Stomach (tissue), 9 donors: ENCODE data around the gene DNASE1L2. TPM values are rescaled to one million over a fixed set of nuclear protein-coding genes. Genes with fewer than 3 reads are reported as not detected.

Experiments used
- DNase-seq, 2 donors: peaks; one replicate each; pipeline versions ENCODE4 v3.0.0 to v3.0.0-alpha.2; 2013 to 2019
- H3K27ac ChIP-seq, 5 donors: fragments of 200-600 bp in 4 of 5; sonication (generic) in 4 of 5; one replicate each; pipeline ENCODE4 v1.5.1; 2013 to 2019; ENCODE audit warnings: mild to moderate bottlenecking in 1 of 5, moderate library complexity in 1 of 5
- H3K27me3 ChIP-seq, 3 donors: fragments of 200-600 bp; sonication (generic); one replicate each; pipeline ENCODE4 v1.5.1; 2017 to 2019; ENCODE audit warnings: mixed run types in 1 of 3
- H3K36me3 ChIP-seq, 4 donors: fragments of 200-600 bp; sonication (generic); 1 replicate in 3 of 4; 2 replicates in 1 of 4; pipeline ENCODE4 v1.5.1; 2016 to 2019
- H3K4me1 ChIP-seq, 4 donors: fragments of 200-600 bp; sonication (generic); one replicate each; pipeline ENCODE4 v1.5.1; 2016 to 2019
- H3K4me3 ChIP-seq, 4 donors: fragments of 200-600 bp; sonication (generic) in 3 of 4; one replicate each; pipeline ENCODE4 v1.5.1; 2016 to 2019; ENCODE audit warnings: mild to moderate bottlenecking in 1 of 4
- H3K9me3 ChIP-seq, 4 donors: fragments of 200-600 bp; sonication (generic); one replicate each; pipeline ENCODE4 v1.5.1; 2016 to 2019
- EP300 ChIP-seq: sonication (generic); formaldehyde crosslinking; IDR thresholded peaks from one replicate; pipeline ENCODE4 v1.6.1; 2017; ENCODE audit warnings: antibody characterized with exemption
- POLR2A ChIP-seq, 4 donors: fragments of 450-650 bp; IDR thresholded peaks; one replicate each; pipeline ENCODE4 v1.6.1; 2016; ENCODE audit warnings: antibody characterized with exemption in 4 of 4, control low read depth in 2 of 4, mild to moderate bottlenecking in 1 of 4, moderate library complexity in 1 of 4
- POLR2AphosphoS5 ChIP-seq, 3 donors: sonication (generic); formaldehyde crosslinking; IDR thresholded peaks; one replicate each; pipeline ENCODE4 v1.6.1; 2016; ENCODE audit warnings: antibody characterized with exemption in 3 of 3
- WGBS, 5 donors: extraction: QIAGEN DNeasy Blood & Tissue Kit in 3 of 5; methylation state at CpG; one replicate each; pipeline versions ENCODE4 v1.1.5 to v1.1.7; 2013 to 2018; 5-methylcytosine and 5-hydroxymethylcytosine counted together
- intact Hi-C: fragments of 100-400 bp; cut with DNase I; formaldehyde crosslinking; loops from one replicate; pipeline ENCODE4 v1.15.1; 2023; ENCODE audit warnings: low total_unique reads
- polyA plus RNA-seq, 3 donors: library from polyadenylated mRNA; stranded (reverse); fragments of 200-250 nt; gene quantifications; one replicate each; pipeline ENCODE4 v1.2.3, GENCODE V29; 2013
- total RNA-seq, 5 donors: library from RNA; depleted of rRNA; stranded (reverse); fragments of >200 nt; gene quantifications; one replicate each; pipeline versions ENCODE4 v1.1.0 to v1.2.3, GENCODE V29; 2014 to 2016
- TF ChIP-seq, protein P1 (sequence below), 7 experiments: fragments of 450-650 bp in 4 of 7; fragments of 200-600 bp in 3 of 7; sonication (generic) in 3 of 7; IDR thresholded peaks; one replicate each; pipeline ENCODE4 v1.5.1; 2016 to 2019; ENCODE audit warnings: antibody characterized with exemption in 7 of 7, control low read depth in 2 of 7, mild to moderate bottlenecking in 1 of 7
- donor health status: healthy with polysubstance abuse.
- donor health status: Bipolar disorder and iron deficiency.
- donor health status: healthy.

Gene DNASE1L2
- total and polyA plus RNA-seq, 8 donors, result 0.68 to 0.90 TPM; not detected in 6

DNA sequence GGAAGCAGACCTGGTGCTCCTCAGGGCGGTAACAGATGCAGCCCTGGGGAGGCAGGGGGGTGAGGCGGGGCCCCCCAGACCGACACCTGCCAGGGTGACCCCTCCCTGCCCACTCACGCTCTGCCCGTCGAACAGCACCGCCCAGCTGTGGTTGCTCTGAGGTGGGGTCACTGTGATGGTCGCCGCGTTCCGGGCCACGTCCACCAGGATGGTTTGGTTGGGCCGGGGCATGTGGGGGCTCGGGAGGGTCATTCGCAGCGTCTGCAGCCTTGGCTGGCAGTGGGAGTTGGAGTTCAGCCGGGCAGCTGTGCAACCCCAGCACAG lies 26.3 kb upstream of the DNASE1L2 start:
- WGBS, 5 donors, result 83 to 95% (median 90%) methylated on average over 2 to 17 of the region's 17 CpGs
- Histone ChIP-seq H3K4me3 (no peak overlapping the region), H3K27ac (no peak overlapping the region), H3K27me3 (no peaks in the 10 kb centered on the region), H3K36me3 (peaks cover 29 to 51% (median 40%) of the 10 kb centered on the region in 4 donors), H3K4me1 (peaks cover 31 to 50% (median 46%) of the 10 kb centered on the region in 4 donors), H3K9me3 (no peaks in the 10 kb centered on the region)
- TF ChIP-seq POLR2AphosphoS5 (IDR thresholded peaks at IDR 0.05) (no peak), POLR2A (IDR thresholded peaks at IDR 0.05) (no peak), EP300 (no peak)
- TF ChIP-seq, protein P1, sequence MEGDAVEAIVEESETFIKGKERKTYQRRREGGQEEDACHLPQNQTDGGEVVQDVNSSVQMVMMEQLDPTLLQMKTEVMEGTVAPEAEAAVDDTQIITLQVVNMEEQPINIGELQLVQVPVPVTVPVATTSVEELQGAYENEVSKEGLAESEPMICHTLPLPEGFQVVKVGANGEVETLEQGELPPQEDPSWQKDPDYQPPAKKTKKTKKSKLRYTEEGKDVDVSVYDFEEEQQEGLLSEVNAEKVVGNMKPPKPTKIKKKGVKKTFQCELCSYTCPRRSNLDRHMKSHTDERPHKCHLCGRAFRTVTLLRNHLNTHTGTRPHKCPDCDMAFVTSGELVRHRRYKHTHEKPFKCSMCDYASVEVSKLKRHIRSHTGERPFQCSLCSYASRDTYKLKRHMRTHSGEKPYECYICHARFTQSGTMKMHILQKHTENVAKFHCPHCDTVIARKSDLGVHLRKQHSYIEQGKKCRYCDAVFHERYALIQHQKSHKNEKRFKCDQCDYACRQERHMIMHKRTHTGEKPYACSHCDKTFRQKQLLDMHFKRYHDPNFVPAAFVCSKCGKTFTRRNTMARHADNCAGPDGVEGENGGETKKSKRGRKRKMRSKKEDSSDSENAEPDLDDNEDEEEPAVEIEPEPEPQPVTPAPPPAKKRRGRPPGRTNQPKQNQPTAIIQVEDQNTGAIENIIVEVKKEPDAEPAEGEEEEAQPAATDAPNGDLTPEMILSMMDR (IDR thresholded peaks at IDR 0.05), result no peak
- DNase-seq, result no peak
- intact Hi-C loops, result no loop called here

DNA sequence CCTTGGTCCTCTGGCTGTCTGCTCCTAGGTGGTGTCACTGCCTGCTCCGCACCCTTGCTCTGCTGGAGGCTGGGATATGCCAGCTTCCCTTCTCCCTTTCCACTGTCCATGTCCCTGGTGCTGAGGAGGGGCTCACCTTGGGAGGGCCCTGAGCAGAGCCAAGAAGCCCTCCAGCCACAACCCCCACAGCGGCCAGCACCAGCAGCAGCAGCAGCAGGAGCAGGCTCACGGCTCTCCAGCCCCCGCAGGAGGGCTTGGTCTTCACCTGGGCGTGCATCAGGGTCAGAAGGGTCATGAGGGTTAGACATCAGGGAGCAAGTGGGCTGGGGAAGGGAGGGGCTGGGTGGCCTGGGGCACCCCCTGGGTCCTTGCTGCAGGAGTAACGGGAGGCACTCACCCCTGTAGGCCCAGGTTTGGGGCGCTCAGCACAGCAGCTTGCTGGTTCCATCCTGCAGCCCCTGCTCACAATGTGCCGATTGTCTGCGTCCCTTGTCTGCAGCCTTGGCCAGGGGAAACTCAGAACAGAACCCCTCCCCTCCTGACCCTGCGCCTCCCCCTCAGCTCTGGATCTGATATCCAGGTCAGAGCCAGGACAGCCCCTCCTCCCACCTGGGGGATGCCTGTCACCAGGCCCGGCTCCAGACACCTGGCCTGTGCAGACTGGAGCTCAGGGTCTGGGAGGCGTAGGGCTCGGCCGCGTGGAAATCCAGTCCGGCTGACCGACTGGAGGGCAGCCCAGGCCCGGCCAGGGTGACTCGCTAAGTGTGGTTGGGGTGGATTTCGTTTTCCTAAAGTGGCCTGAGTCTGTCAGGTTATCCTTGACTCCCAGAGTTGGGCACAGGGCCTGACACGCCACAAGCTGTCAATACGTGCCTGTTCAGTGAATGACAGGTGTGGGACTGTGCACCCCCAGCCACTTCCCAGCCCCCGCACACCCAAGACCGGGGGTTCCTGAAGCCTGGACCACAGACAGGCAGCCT lies 25.6 kb upstream of the DNASE1L2 start, which contains the start of gene BRICD5:
Gene BRICD5, minus strand, starts transcription at position 478 of the 980 bp plus-strand sequence. Its CDS starts 30 bp downstream, at position 448.
- Histone ChIP-seq H3K27ac (peak within 1 kb of the TSS in 1 of 5 donors; percentile 93), H3K27me3 (no peaks in the 10 kb centered on the region), H3K4me1 (peaks cover 34 to 54% (median 46%) of the 10 kb centered on the region in 4 donors), H3K4me3 (no peak within 1 kb of the TSS), H3K36me3 (peaks cover 29 to 51% (median 40%) of the 10 kb centered on the region in 4 donors), H3K9me3 (no peaks in the 10 kb centered on the region)
- DNase-seq, result no peak
- TF ChIP-seq, protein P1 (IDR thresholded peaks at IDR 0.05), result no peak
- TF ChIP-seq POLR2A (IDR thresholded peaks at IDR 0.05) (no peak), POLR2AphosphoS5 (IDR thresholded peaks at IDR 0.05) (no peak), EP300 (no peak)
- WGBS, 5 donors, result 69 to 78% (median 74%) methylated on average over 17 to 24 of the region's 24 CpGs
- intact Hi-C loops, result no loop called here

DNA sequence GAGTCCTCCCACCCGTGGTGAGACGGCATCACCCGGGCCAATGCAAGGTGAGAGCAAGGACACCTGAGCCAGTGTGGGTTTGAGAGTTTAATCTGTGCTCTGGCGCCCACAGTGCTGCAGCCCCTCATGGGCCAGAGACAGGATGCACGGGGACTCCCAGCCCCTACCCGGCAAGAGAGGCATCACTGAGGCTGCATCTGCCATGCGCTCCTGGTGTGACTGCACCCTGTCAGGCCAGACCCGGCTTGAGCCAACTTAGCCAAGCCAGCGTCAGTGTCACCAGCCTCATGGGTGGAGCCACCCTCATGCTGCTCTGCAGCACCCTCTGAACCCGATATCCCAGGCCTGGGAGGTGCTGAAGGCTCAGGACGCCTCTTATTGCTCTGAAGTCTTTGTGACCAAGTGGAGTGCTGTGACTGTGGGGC lies 24.3 kb upstream of the DNASE1L2 start:
- Histone ChIP-seq H3K27ac (peak overlapping the region in 2 of 5 donors; percentile 46 to 93), H3K4me3 (no peak overlapping the region), H3K27me3 (no peaks in the 10 kb centered on the region), H3K9me3 (no peaks in the 10 kb centered on the region), H3K4me1 (peaks cover 26 to 47% (median 35%) of the 10 kb centered on the region in 4 donors), H3K36me3 (peaks cover 28 to 48% (median 36%) of the 10 kb centered on the region in 4 donors)
- DNase-seq, result no peak
- intact Hi-C loops, result no loop called here
- 65 to 80% (median 70%) methylated on average over 8 to 11 of the region's 11 CpGs for WGBS, 5 donors
- TF ChIP-seq POLR2AphosphoS5 (IDR thresholded peaks at IDR 0.05), result no peak
- TF ChIP-seq, protein P1 (IDR thresholded peaks at IDR 0.05), result no peak
- TF ChIP-seq EP300, result no peak
- no peak for TF ChIP-seq POLR2A (IDR thresholded peaks at IDR 0.05)
